Measurements from ENCODE around the gene KIF1A. TPM values are rescaled to one million over a fixed set of nuclear protein-coding genes. Genes with fewer than 3 reads are reported as not detected.

The KIF1A gene
- total and polyA plus RNA-seq, 2 of the 13 experiments (the other 11 are each of a cell fraction or from before 2014, with no cell fraction given) = 0.01 TPM; not detected in 1

DNA sequence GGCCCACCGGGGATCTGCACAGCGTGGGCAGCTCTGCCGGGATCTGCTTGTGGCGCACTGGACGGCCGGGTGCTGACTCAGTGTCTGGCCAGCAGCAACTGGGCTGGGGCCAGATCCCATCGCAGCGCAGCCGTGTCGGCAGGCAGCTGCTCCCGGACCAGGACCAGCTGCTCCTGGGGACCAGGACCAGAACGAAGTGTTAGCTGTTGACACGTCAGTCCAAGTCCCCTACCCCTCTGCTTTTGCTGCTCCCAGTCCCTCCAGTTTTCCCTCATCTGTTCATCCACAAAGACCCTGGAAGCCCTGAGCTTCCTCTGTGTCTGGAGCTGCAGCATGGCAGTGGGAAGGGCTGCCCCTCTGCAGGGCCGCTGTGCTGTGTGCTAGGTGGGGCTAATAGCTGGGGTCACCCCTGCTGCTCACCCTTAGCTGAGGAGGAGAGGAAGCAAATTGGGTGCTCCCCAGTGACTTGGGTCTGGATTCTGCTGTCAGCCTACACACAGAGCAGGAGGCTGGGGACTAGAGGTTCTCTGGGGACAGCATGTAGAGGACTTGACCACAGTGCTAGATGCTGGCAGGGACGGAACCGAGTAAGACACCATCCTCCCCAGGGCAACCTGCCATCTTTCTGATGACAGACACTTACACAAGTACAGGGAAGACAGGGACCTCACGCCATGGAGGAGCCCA is 16.9 kb upstream of the KIF1A start:
- POLR2A ChIA-PET = no interaction called here
- Histone ChIP-seq H3K4me2 (ENCODE audit: low read depth, low read length) (no peak overlapping the region), H4K20me1 (ENCODE audit: insufficient read depth, low read length) (peaks cover 11% of the 10 kb centered on the region; the same call in 1 of the 2 replicates), H2AFZ (ENCODE audit: low read length) (no peak overlapping the region), H3K4me1 (ENCODE audit: insufficient read depth, low read length) (peaks cover 2% of the 10 kb centered on the region), H3K9ac (ENCODE audit: insufficient read depth, low read depth, low read length) (no peak overlapping the region), H3K4me3 (replicated peaks in 1 of 3; ENCODE audit: insufficient read depth in 1 of 3, low read depth in 2 of 3, low read length in 3 of 3) (no peak overlapping the region), H3K36me3 (replicated peaks in 1 of 2; ENCODE audit: control insufficient read depth in 1 of 2, insufficient read depth in 2 of 2, low read length in 2 of 2) (no peaks in the 10 kb centered on the region), H3K27ac (ENCODE audit: extremely low read length, insufficient read depth, low read length) (no peak overlapping the region), H3K79me2 (ENCODE audit: insufficient read depth, low read length) (no peaks in the 10 kb centered on the region), H3K9me3 (ENCODE audit: low read length) (no peaks in the 10 kb centered on the region), H3K27me3 (ENCODE audit: control insufficient read depth in 1 of 2, insufficient read depth in 2 of 2, low read length in 2 of 2) (peaks cover 15 to 55% of the 10 kb centered on the region in 2 experiments)
- intact Hi-C loops (cut with micrococcal nuclease; ENCODE audit: unreplicated experiment) = loop anchor here (10.0 kb wide), 1 partner anchor 232 kb away; no protein-coding TSS in a partner anchor
- CTCF ChIA-PET (ENCODE audit: low intra/inter-chr PET ratio, low total read pairs) = no interaction called here
- no peak for ATAC-seq
- BruUV-seq (replicated peaks) = no TSS peak
- no peak for DNase-seq (ENCODE audit: low spot score)
- FAIRE-seq = no peak
- WGBS (ENCODE audit: low lambda C conversion rate) = 4% methylated on average over 9 of the region's 17 CpGs
- in situ Hi-C loops (cut with HindIII; ENCODE audit: extremely low pct_ligation_motif_present, low pct_unique_long_range_greater_than_20kb) = no loop called here
- TF ChIP-seq, protein P1, sequence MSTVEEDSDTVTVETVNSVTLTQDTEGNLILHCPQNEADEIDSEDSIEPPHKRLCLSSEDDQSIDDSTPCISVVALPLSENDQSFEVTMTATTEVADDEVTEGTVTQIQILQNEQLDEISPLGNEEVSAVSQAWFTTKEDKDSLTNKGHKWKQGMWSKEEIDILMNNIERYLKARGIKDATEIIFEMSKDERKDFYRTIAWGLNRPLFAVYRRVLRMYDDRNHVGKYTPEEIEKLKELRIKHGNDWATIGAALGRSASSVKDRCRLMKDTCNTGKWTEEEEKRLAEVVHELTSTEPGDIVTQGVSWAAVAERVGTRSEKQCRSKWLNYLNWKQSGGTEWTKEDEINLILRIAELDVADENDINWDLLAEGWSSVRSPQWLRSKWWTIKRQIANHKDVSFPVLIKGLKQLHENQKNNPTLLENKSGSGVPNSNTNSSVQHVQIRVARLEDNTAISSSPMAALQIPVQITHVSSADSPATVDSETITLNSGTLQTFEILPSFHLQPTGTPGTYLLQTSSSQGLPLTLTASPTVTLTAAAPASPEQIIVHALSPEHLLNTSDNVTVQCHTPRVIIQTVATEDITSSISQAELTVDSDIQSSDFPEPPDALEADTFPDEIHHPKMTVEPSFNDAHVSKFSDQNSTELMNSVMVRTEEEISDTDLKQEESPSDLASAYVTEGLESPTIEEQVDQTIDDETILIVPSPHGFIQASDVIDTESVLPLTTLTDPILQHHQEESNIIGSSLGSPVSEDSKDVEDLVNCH (CRISPR knock-in tag; IDR thresholded peaks at IDR 0.05) = no peak
- TF ChIP-seq, protein P2, sequence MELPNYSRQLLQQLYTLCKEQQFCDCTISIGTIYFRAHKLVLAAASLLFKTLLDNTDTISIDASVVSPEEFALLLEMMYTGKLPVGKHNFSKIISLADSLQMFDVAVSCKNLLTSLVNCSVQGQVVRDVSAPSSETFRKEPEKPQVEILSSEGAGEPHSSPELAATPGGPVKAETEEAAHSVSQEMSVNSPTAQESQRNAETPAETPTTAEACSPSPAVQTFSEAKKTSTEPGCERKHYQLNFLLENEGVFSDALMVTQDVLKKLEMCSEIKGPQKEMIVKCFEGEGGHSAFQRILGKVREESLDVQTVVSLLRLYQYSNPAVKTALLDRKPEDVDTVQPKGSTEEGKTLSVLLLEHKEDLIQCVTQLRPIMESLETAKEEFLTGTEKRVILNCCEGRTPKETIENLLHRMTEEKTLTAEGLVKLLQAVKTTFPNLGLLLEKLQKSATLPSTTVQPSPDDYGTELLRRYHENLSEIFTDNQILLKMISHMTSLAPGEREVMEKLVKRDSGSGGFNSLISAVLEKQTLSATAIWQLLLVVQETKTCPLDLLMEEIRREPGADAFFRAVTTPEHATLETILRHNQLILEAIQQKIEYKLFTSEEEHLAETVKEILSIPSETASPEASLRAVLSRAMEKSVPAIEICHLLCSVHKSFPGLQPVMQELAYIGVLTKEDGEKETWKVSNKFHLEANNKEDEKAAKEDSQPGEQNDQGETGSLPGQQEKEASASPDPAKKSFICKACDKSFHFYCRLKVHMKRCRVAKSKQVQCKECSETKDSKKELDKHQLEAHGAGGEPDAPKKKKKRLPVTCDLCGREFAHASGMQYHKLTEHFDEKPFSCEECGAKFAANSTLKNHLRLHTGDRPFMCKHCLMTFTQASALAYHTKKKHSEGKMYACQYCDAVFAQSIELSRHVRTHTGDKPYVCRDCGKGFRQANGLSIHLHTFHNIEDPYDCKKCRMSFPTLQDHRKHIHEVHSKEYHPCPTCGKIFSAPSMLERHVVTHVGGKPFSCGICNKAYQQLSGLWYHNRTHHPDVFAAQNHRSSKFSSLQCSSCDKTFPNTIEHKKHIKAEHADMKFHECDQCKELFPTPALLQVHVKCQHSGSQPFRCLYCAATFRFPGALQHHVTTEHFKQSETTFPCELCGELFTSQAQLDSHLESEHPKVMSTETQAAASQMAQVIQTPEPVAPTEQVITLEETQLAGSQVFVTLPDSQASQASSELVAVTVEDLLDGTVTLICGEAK (IDR thresholded peaks at IDR 0.05) = no peak
- TF ChIP-seq, protein P2 (CRISPR knock-in tag; IDR thresholded peaks at IDR 0.05) = no peak
- TF ChIP-seq ZNF562 (CRISPR knock-in tag; IDR thresholded peaks at IDR 0.05; ENCODE audit: borderline replicate concordance) = no peak
- TF ChIP-seq, protein P3, sequence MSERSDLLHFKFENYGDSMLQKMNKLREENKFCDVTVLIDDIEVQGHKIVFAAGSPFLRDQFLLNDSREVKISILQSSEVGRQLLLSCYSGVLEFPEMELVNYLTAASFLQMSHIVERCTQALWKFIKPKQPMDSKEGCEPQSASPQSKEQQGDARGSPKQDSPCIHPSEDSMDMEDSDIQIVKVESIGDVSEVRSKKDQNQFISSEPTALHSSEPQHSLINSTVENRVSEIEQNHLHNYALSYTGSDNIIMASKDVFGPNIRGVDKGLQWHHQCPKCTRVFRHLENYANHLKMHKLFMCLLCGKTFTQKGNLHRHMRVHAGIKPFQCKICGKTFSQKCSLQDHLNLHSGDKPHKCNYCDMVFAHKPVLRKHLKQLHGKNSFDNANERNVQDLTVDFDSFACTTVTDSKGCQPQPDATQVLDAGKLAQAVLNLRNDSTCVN (CRISPR knock-in tag; IDR thresholded peaks at IDR 0.05; ENCODE audit: borderline replicate concordance) = no peak
- TF ChIP-seq CHD4 (IDR thresholded peaks at IDR 0.05; ENCODE audit: borderline replicate concordance, low read length) = no peak
- TF ChIP-seq, protein P4, sequence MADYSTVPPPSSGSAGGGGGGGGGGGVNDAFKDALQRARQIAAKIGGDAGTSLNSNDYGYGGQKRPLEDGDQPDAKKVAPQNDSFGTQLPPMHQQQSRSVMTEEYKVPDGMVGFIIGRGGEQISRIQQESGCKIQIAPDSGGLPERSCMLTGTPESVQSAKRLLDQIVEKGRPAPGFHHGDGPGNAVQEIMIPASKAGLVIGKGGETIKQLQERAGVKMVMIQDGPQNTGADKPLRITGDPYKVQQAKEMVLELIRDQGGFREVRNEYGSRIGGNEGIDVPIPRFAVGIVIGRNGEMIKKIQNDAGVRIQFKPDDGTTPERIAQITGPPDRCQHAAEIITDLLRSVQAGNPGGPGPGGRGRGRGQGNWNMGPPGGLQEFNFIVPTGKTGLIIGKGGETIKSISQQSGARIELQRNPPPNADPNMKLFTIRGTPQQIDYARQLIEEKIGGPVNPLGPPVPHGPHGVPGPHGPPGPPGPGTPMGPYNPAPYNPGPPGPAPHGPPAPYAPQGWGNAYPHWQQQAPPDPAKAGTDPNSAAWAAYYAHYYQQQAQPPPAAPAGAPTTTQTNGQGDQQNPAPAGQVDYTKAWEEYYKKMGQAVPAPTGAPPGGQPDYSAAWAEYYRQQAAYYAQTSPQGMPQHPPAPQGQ (CRISPR knock-in tag; IDR thresholded peaks at IDR 0.05; ENCODE audit: borderline replicate concordance) = no peak
- no peak for TF ChIP-seq ZNF549 (CRISPR knock-in tag; IDR thresholded peaks at IDR 0.05)
- TF ChIP-seq ZNF678 (CRISPR knock-in tag; IDR thresholded peaks at IDR 0.05) = no peak
